ENCODE data around the gene PCK2. TPM values are rescaled to one million over a fixed set of nuclear protein-coding genes. Genes with fewer than 3 reads are reported as not detected.
A peak's percentile ranks its signal among the peaks of the same experiment; 100 is the strongest.

Gene PCK2
- total and polyA plus RNA-seq, 2 of the 13 experiments (the other 11 are each of a cell fraction or from before 2014, with no cell fraction given) = 129 to 272 TPM

DNA sequence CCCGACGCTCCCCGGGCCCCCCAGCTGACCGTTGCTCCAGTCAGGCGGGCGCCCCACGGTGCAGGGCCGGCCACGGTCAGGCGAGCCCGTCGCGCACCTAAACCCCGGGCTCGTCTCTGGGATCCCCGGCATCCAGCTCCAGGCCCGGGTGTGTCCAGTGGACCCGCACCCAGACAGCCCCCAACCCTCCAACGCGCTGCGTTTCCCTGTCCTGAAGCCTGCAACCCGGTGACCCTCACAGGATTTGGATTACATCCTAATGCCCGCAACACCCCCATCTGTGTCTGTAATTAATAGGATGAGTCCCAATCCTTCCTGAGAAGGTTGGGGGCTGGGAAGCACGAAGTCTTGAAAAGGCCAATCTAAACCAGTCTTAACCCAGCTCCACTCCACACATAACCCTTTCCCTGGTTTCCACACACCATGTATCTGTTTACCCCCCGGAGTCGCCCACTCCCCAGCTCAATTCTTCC lies 12.3 kb upstream of the PCK2 start (continued):
- TF ChIP-seq, protein P1, sequence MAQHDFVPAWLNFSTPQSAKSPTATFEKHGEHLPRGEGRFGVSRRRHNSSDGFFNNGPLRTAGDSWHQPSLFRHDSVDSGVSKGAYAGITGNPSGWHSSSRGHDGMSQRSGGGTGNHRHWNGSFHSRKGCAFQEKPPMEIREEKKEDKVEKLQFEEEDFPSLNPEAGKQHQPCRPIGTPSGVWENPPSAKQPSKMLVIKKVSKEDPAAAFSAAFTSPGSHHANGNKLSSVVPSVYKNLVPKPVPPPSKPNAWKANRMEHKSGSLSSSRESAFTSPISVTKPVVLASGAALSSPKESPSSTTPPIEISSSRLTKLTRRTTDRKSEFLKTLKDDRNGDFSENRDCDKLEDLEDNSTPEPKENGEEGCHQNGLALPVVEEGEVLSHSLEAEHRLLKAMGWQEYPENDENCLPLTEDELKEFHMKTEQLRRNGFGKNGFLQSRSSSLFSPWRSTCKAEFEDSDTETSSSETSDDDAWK (CRISPR knock-in tag; IDR thresholded peaks at IDR 0.05) = no peak
- TF ChIP-seq ZNF670 (CRISPR knock-in tag; IDR thresholded peaks at IDR 0.05; ENCODE audit: borderline replicate concordance) = no peak
- no peak for TF ChIP-seq ZSCAN25 (CRISPR knock-in tag; IDR thresholded peaks at IDR 0.05)
- TF ChIP-seq, protein P2, sequence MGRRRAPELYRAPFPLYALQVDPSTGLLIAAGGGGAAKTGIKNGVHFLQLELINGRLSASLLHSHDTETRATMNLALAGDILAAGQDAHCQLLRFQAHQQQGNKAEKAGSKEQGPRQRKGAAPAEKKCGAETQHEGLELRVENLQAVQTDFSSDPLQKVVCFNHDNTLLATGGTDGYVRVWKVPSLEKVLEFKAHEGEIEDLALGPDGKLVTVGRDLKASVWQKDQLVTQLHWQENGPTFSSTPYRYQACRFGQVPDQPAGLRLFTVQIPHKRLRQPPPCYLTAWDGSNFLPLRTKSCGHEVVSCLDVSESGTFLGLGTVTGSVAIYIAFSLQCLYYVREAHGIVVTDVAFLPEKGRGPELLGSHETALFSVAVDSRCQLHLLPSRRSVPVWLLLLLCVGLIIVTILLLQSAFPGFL (CRISPR knock-in tag; IDR thresholded peaks at IDR 0.05) = peak; percentile 80; the same call in 1 of the 2 replicates
- 0 out of 2 replicates have a peak, but pooled peaks have one; percentile 8 for TF ChIP-seq ZNF30 (CRISPR knock-in tag; IDR thresholded peaks at IDR 0.05)
- no peak for TF ChIP-seq ZNF841 (CRISPR knock-in tag; IDR thresholded peaks at IDR 0.05; ENCODE audit: borderline replicate concordance)
- TF ChIP-seq ASH2L (IDR thresholded peaks at IDR 0.05; ENCODE audit: insufficient read length, low read depth, low read length) = peak; percentile 35
- TF ChIP-seq TAF1 (CRISPR knock-in tag; IDR thresholded peaks at IDR 0.05) = 0 out of 2 replicates have a peak, but pooled peaks have one; percentile 16
- no peak for TF ChIP-seq ZNF839 (CRISPR knock-in tag; IDR thresholded peaks at IDR 0.05; ENCODE audit: borderline replicate concordance)
- 0 out of 2 replicates have a peak, but pooled peaks have one; percentile 4 for TF ChIP-seq RFXAP (CRISPR knock-in tag; IDR thresholded peaks at IDR 0.05; ENCODE audit: borderline replicate concordance)
- TF ChIP-seq ATF7-NPFF (CRISPR knock-in tag; IDR thresholded peaks at IDR 0.05; ENCODE audit: low read depth) = no peak
- TF ChIP-seq BRCA1 (CRISPR knock-in tag; IDR thresholded peaks at IDR 0.05) = peak; percentile 10; the same call in 1 of the 2 replicates
- 0 out of 2 replicates have a peak, but pooled peaks have one; percentile 84 for TF ChIP-seq ZBTB42 (CRISPR knock-in tag; IDR thresholded peaks at IDR 0.05)
- no peak for TF ChIP-seq TBP (CRISPR knock-in tag; IDR thresholded peaks at IDR 0.05)
- TF ChIP-seq SOX6 (IDR thresholded peaks at IDR 0.05) = no peak
- TF ChIP-seq SOX6 (CRISPR knock-in tag; IDR thresholded peaks at IDR 0.05) = peak; percentile 5; the same call in 1 of the 2 replicates
- no peak for TF ChIP-seq ZMYM3 (CRISPR knock-in tag; IDR thresholded peaks at IDR 0.05)
- TF ChIP-seq, protein P3, sequence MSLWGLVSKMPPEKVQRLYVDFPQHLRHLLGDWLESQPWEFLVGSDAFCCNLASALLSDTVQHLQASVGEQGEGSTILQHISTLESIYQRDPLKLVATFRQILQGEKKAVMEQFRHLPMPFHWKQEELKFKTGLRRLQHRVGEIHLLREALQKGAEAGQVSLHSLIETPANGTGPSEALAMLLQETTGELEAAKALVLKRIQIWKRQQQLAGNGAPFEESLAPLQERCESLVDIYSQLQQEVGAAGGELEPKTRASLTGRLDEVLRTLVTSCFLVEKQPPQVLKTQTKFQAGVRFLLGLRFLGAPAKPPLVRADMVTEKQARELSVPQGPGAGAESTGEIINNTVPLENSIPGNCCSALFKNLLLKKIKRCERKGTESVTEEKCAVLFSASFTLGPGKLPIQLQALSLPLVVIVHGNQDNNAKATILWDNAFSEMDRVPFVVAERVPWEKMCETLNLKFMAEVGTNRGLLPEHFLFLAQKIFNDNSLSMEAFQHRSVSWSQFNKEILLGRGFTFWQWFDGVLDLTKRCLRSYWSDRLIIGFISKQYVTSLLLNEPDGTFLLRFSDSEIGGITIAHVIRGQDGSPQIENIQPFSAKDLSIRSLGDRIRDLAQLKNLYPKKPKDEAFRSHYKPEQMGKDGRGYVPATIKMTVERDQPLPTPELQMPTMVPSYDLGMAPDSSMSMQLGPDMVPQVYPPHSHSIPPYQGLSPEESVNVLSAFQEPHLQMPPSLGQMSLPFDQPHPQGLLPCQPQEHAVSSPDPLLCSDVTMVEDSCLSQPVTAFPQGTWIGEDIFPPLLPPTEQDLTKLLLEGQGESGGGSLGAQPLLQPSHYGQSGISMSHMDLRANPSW (CRISPR knock-in tag; IDR thresholded peaks at IDR 0.05; ENCODE audit: borderline replicate concordance) = no peak
- TF ChIP-seq, protein P4, sequence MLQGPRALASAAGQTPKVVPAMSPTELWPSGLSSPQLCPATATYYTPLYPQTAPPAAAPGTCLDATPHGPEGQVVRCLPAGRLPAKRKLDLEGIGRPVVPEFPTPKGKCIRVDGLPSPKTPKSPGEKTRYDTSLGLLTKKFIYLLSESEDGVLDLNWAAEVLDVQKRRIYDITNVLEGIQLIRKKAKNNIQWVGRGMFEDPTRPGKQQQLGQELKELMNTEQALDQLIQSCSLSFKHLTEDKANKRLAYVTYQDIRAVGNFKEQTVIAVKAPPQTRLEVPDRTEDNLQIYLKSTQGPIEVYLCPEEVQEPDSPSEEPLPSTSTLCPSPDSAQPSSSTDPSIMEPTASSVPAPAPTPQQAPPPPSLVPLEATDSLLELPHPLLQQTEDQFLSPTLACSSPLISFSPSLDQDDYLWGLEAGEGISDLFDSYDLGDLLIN (CRISPR knock-in tag; IDR thresholded peaks at IDR 0.05; ENCODE audit: borderline replicate concordance) = 0 out of 2 replicates have a peak, but pooled peaks have one; percentile 7
- TF ChIP-seq, protein P5, sequence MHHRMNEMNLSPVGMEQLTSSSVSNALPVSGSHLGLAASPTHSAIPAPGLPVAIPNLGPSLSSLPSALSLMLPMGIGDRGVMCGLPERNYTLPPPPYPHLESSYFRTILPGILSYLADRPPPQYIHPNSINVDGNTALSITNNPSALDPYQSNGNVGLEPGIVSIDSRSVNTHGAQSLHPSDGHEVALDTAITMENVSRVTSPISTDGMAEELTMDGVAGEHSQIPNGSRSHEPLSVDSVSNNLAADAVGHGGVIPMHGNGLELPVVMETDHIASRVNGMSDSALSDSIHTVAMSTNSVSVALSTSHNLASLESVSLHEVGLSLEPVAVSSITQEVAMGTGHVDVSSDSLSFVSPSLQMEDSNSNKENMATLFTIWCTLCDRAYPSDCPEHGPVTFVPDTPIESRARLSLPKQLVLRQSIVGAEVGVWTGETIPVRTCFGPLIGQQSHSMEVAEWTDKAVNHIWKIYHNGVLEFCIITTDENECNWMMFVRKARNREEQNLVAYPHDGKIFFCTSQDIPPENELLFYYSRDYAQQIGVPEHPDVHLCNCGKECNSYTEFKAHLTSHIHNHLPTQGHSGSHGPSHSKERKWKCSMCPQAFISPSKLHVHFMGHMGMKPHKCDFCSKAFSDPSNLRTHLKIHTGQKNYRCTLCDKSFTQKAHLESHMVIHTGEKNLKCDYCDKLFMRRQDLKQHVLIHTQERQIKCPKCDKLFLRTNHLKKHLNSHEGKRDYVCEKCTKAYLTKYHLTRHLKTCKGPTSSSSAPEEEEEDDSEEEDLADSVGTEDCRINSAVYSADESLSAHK (CRISPR knock-in tag; IDR thresholded peaks at IDR 0.05; ENCODE audit: borderline replicate concordance) = no peak
- peak; percentile 14; the same call in 1 of the 2 replicates for TF ChIP-seq ZSCAN12 (CRISPR knock-in tag; IDR thresholded peaks at IDR 0.05)
- no peak for TF ChIP-seq TOPORS (CRISPR knock-in tag; IDR thresholded peaks at IDR 0.05)
